Ishikawa (cell line): ENCODE measurements around the gene SOWAHD.

Experiments used
- CEBPB ChIP-seq: IDR thresholded peaks from 2 replicates; pipeline ENCODE4 v1.6.1; 2012
- CREB1 ChIP-seq: IDR thresholded peaks from 2 replicates; pipeline ENCODE4 v1.6.1; 2012; ENCODE audit warnings: low read depth
- EGR1 ChIP-seq: IDR thresholded peaks from 2 replicates; pipeline ENCODE4 v1.6.1; 2012
- EP300 ChIP-seq: IDR thresholded peaks from 2 replicates; pipeline ENCODE4 v1.6.1; 2012; ENCODE audit warnings: borderline replicate concordance
- FOXM1 ChIP-seq: IDR thresholded peaks from 2 replicates; pipeline ENCODE4 v1.6.1; 2012; ENCODE audit warnings: low read depth, borderline replicate concordance
- NFIC ChIP-seq: IDR thresholded peaks from 2 replicates; pipeline ENCODE4 v1.6.1; 2012
- RAD21 ChIP-seq: IDR thresholded peaks from 2 replicates; pipeline ENCODE4 v1.6.1; 2012; ENCODE audit warnings: low read depth
- TAF1 ChIP-seq: IDR thresholded peaks from 2 replicates; pipeline ENCODE4 v1.6.1; 2012; ENCODE audit warnings: low read depth, mild to moderate bottlenecking
- TCF12 ChIP-seq: IDR thresholded peaks from 2 replicates; pipeline ENCODE4 v1.6.1; 2012; ENCODE audit warnings: low read depth
- TEAD4 ChIP-seq: IDR thresholded peaks from 2 replicates; pipeline ENCODE4 v1.6.1; 2012
- YY1 ChIP-seq: IDR thresholded peaks from 2 replicates; pipeline ENCODE4 v1.6.1; 2012; ENCODE audit warnings: low read depth
- ZBTB7A ChIP-seq: IDR thresholded peaks from 2 replicates; pipeline ENCODE4 v1.6.1; 2012; ENCODE audit warnings: low read depth
- TF ChIP-seq, protein P1 (sequence below): IDR thresholded peaks from 2 replicates; pipeline ENCODE4 v1.6.1; 2012; ENCODE audit warnings: low read depth, mild to moderate bottlenecking
- TF ChIP-seq, protein P2 (sequence below): IDR thresholded peaks from 2 replicates; pipeline ENCODE4 v1.6.1; 2012
- TF ChIP-seq, protein P3 (sequence below): IDR thresholded peaks from 2 replicates; pipeline ENCODE4 v1.6.1; 2012

Gene SOWAHD

DNA sequence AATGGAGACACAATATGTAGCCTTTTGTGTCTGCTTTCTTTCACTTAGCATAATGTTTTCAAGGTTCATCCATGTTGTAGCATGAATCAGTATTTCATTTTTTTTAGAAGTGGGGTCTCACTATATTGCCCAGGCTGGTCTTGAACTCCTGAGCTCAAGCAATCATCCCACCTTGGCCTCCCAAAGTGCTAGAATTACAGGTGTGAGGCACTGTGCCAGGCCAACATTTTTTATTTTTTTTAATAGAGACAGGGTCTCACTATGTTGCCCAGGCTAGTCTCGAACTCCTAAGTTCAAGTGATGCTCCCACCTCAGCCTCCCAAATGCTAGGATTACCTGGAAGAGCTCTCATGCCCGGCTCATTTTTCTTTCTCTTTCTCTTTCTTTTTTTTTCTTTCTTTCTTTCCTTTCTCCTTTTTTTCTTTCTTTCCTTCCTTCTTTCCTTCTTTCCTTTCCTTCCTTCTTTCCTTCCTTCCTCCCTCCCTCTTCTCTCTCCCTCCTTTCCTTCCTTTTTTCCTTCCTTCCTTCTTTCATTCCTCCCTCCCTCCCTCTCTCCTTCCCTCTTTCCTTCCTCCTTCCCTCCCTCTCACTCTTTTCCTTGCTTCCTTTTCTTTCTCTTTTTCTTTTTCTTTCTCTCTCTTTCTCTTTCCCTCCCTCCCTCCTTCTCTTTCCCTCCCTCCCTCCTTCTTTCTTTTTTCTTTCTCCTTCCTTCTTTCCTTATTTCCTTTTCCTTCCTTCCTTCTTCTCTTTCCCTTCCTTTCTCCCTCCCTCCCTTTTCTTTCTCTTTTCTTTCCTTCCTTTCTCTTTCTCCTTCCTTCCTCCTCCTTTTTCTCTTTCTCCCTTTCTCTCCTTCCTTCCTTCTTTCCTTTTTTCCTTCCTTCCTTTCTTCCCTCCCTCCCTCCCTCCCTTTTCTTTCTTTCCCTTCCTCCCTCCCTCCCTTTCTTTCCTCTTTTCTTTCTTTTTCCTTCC lies 43.1 kb downstream of the SOWAHD start:
- TF ChIP-seq YY1 (no peak), CEBPB (no peak), CREB1 (no peak), TEAD4 (no peak), ZBTB7A (no peak), EGR1 (no peak), RAD21 (no peak), EP300 (no peak), TCF12 (no peak), TAF1 (no peak), NFIC (no peak)
- TF ChIP-seq, protein P1, sequence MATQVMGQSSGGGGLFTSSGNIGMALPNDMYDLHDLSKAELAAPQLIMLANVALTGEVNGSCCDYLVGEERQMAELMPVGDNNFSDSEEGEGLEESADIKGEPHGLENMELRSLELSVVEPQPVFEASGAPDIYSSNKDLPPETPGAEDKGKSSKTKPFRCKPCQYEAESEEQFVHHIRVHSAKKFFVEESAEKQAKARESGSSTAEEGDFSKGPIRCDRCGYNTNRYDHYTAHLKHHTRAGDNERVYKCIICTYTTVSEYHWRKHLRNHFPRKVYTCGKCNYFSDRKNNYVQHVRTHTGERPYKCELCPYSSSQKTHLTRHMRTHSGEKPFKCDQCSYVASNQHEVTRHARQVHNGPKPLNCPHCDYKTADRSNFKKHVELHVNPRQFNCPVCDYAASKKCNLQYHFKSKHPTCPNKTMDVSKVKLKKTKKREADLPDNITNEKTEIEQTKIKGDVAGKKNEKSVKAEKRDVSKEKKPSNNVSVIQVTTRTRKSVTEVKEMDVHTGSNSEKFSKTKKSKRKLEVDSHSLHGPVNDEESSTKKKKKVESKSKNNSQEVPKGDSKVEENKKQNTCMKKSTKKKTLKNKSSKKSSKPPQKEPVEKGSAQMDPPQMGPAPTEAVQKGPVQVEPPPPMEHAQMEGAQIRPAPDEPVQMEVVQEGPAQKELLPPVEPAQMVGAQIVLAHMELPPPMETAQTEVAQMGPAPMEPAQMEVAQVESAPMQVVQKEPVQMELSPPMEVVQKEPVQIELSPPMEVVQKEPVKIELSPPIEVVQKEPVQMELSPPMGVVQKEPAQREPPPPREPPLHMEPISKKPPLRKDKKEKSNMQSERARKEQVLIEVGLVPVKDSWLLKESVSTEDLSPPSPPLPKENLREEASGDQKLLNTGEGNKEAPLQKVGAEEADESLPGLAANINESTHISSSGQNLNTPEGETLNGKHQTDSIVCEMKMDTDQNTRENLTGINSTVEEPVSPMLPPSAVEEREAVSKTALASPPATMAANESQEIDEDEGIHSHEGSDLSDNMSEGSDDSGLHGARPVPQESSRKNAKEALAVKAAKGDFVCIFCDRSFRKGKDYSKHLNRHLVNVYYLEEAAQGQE: no peak
- TF ChIP-seq, protein P2, sequence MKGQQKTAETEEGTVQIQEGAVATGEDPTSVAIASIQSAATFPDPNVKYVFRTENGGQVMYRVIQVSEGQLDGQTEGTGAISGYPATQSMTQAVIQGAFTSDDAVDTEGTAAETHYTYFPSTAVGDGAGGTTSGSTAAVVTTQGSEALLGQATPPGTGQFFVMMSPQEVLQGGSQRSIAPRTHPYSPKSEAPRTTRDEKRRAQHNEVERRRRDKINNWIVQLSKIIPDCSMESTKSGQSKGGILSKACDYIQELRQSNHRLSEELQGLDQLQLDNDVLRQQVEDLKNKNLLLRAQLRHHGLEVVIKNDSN: no peak
- TF ChIP-seq, protein P3, sequence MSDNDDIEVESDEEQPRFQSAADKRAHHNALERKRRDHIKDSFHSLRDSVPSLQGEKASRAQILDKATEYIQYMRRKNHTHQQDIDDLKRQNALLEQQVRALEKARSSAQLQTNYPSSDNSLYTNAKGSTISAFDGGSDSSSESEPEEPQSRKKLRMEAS: no peak

DNA sequence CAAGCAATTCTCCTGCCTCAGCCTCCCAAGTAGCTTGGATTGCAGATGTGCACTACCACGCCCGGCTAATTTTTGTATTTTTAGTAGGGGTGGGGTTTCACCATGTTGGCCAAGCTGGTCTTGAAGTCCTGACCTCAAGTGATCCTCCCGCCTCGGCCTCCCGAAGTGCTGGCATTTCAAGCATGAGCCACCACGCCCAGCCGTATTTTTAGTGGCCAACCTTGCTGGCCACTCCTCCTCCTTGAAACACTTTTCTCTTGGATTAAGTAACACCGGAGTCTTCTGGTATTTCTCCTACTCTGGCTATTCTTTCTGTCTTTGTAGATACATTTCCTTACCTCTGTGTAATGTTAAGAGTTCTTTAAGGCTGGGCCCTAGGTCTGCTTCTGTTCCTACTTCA lies 44.2 kb downstream of the SOWAHD start:
- no peak for TF ChIP-seq CEBPB
- TF ChIP-seq FOXM1: no peak
- TF ChIP-seq TCF12: no peak
- no peak for TF ChIP-seq EP300

DNA sequence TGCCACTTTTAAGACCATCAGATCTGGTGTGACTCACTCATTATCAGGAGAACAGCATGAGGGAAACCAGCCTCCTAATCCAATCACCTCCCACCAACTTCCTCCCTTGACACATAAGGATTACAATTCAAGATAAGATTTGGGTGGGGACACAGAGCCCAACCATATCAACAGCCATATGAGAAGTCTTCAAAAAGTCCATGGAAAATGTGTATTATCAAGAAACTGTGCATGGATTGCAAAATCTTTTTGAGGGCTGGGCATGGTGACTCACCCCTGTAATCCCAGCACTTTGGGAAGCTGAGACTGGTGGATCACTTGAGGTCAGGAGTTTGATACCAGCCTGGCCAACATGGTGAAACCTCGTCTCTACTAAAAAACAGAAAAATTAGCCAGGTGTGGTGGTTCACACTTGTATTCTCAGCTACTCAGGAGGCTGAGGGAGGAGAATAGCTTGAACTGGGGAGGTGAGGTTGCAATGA lies 50.8 kb downstream of the SOWAHD start:
- TF ChIP-seq TCF12: no peak
- TF ChIP-seq RAD21: no peak
- no peak for TF ChIP-seq CEBPB
- TF ChIP-seq CREB1: no peak
- TF ChIP-seq, protein P2: no peak
- no peak for TF ChIP-seq EP300
- TF ChIP-seq, protein P1: no peak
